A549 (cell line): ENCODE data around the gene LIG1. TPM values are rescaled to one million over a fixed set of nuclear protein-coding genes. Genes with fewer than 3 reads are reported as not detected.

Experiments used
- ATAC-seq, 2 experiments: fragments of 200-7000 bp in 1 of 2; fragments of >200 bp in 1 of 2; cut with Nextera tagmentation in 1 of 2; cut with Tn5 transposase in 1 of 2; 3 replicates each; pipeline versions ENCODE4 v1.8.0 to v1.9.1; 2018 to 2020; ENCODE audit warnings: mild to moderate bottlenecking in 1 of 2, moderate library complexity in 1 of 2
- CTCF ChIA-PET: fragments of 300-600 bp; sonication (Branson Sonifier 250); formaldehyde crosslinking; extraction: SDS; loops from one replicate; lab custom pipeline; 2021; ENCODE audit warnings: antibody characterized with exemption, inconsistent platforms; lab: Yijun Ruan, JAX
- POLR2A ChIA-PET: fragments of 350-600 bp; formaldehyde crosslinking; extraction: SDS; loops from one replicate; lab custom pipeline; 2021; ENCODE audit warnings: antibody characterized with exemption, inconsistent platforms; lab: Yijun Ruan, JAX
- DNase-seq, 2 experiments: peaks; one replicate each; pipeline versions ENCODE4 v3.0.0 to v3.0.0-alpha.2; 2011 to 2016; ENCODE audit warnings: low read depth in 1 of 2, low spot score in 1 of 2
- FAIRE-seq: peaks from 2 replicates; lab custom pipeline; 2011; peaks lifted over from hg19 to GRCh38; lab: Jason Lieb, UNC
- H3K27ac ChIP-seq, 2 experiments: fragments of >200 bp; sonication (Bioruptor Twin); formaldehyde crosslinking; 3 replicates each; pipeline ENCODE4 v1.5.1; 2016 to 2017
- H3K4me1 ChIP-seq: fragments of >200 bp; sonication (Bioruptor Twin); formaldehyde crosslinking; 3 replicates; pipeline ENCODE4 v1.6.1; 2016
- H3K4me2 ChIP-seq: fragments of >200 bp; sonication (Bioruptor Twin); formaldehyde crosslinking; 3 replicates; pipeline ENCODE4 v1.6.1; 2016
- H3K4me3 ChIP-seq: fragments of >200 bp; sonication (Bioruptor Twin); formaldehyde crosslinking; 3 replicates; pipeline ENCODE4 v1.5.1; 2016
- H3K9me3 ChIP-seq: fragments of >200 bp; sonication (Bioruptor Twin); formaldehyde crosslinking; 3 replicates; pipeline ENCODE4 v1.6.1; 2016
- ATOH8 ChIP-seq: fragments of 250-450 bp; sonication (Bioruptor Pico); IDR thresholded peaks from 2 replicates; pipeline ENCODE4 v1.5.0; 2020; ENCODE audit warnings: low read depth, mild to moderate bottlenecking, moderate library complexity
- BCL3 ChIP-seq: fragments of >200 bp; sonication (Bioruptor Twin); formaldehyde crosslinking; IDR thresholded peaks from 3 replicates; pipeline ENCODE4 v1.6.1; 2016
- BHLHE40 ChIP-seq: IDR thresholded peaks from 2 replicates; pipeline ENCODE4 v1.6.1; 2012; ENCODE audit warnings: low read depth, low read length, inconsistent platforms
- CTCF ChIP-seq: fragments of >200 bp; sonication (Bioruptor Twin); formaldehyde crosslinking; IDR thresholded peaks from 3 replicates; pipeline ENCODE4 v1.5.1; 2016
- EHF ChIP-seq: fragments of 250-450 bp; sonication (Bioruptor Pico); IDR thresholded peaks from 2 replicates; pipeline ENCODE4 v1.5.0; 2020; ENCODE audit warnings: mild to moderate bottlenecking
- ESRRA ChIP-seq: fragments of 150-350 bp; IDR thresholded peaks from 2 replicates; pipeline ENCODE4 v1.6.1; 2014; ENCODE audit warnings: mild to moderate bottlenecking, low read length, borderline replicate concordance
- FOSL2 ChIP-seq, 2 experiments: fragments of 450-650 bp in 1 of 2; fragments of >200 bp in 1 of 2; sonication (Bioruptor Twin) in 1 of 2; formaldehyde crosslinking; IDR thresholded peaks; 2 replicates each; pipeline versions ENCODE4 v1.5.0 to v1.6.1; 2016 to 2020; ENCODE audit warnings: mild to moderate bottlenecking in 1 of 2, moderate library complexity in 1 of 2
- HEYL ChIP-seq: fragments of 250-450 bp; sonication (Bioruptor Pico); IDR thresholded peaks from 2 replicates; pipeline ENCODE4 v1.8.0; 2021; ENCODE audit warnings: mild to moderate bottlenecking, moderate library complexity
- MAZ ChIP-seq: fragments of 150-350 bp; IDR thresholded peaks from 2 replicates; pipeline ENCODE4 v1.6.1; 2014; ENCODE audit warnings: antibody characterized with exemption, low read depth, low read length, borderline replicate concordance
- POLR2A ChIP-seq: IDR thresholded peaks from 2 replicates; pipeline ENCODE4 v1.6.1; 2012; ENCODE audit warnings: mild to moderate bottlenecking, low read length
- RARB ChIP-seq: fragments of 250-450 bp; sonication (Bioruptor Pico); IDR thresholded peaks from 2 replicates; pipeline ENCODE4 v1.8.0; 2021; ENCODE audit warnings: mild to moderate bottlenecking, moderate library complexity
- SMC3 ChIP-seq: fragments of >200 bp; sonication (Bioruptor Twin); formaldehyde crosslinking; IDR thresholded peaks from 3 replicates; pipeline ENCODE4 v1.6.1; 2018; ENCODE audit warnings: inconsistent platforms
- SREBF2 ChIP-seq: fragments of 450-650 bp; IDR thresholded peaks from 2 replicates; pipeline ENCODE4 v1.6.1; 2014; ENCODE audit warnings: mild to moderate bottlenecking, moderate library complexity
- TP53 ChIP-seq: fragments of 250-450 bp; sonication (Bioruptor Pico); IDR thresholded peaks from 2 replicates; pipeline ENCODE4 v1.5.0; 2021; ENCODE audit warnings: mild to moderate bottlenecking, moderate library complexity
- ZSCAN20 ChIP-seq: fragments of 250-450 bp; sonication (Bioruptor Pico); IDR thresholded peaks from 2 replicates; pipeline ENCODE4 v1.8.0; 2022; ENCODE audit warnings: mild to moderate bottlenecking, moderate library complexity
- WGBS: methylation state at CpG from one replicate; pipeline ENCODE4 v1.1.6; 2017; ENCODE audit errors: missing lambda C conversion rate; 5-methylcytosine and 5-hydroxymethylcytosine counted together
- polyA plus RNA-seq, 4 experiments: library from polyadenylated mRNA; depleted of rRNA in 3 of 4; stranded (reverse); fragments of >200 nt; fragmentation: RNase III in 1 of 4; extraction: RNeasy Plus Mini Kit Qiagen cat#74134 plus additional on column Dnase treatment in 1 of 4; gene quantifications; 2 replicates in 3 of 4; 3 replicates in 1 of 4; pipeline ENCODE4 v1.2.3, GENCODE V29; 2011 to 2017
- TF ChIP-seq, protein P1 (sequence below): fragments of 450-650 bp; IDR thresholded peaks from 2 replicates; pipeline ENCODE4 v1.6.1; 2014; ENCODE audit warnings: antibody characterized with exemption
- TF ChIP-seq, protein P2 (sequence below): fragments of 200-600 bp; sonication (generic); IDR thresholded peaks from 2 replicates; pipeline ENCODE4 v1.6.1; 2016; ENCODE audit warnings: antibody characterized with exemption, mild to moderate bottlenecking, moderate library complexity
- TF ChIP-seq, protein P3 (sequence below): fragments of 150-350 bp; IDR thresholded peaks from 2 replicates; pipeline ENCODE4 v1.6.1; 2014; ENCODE audit warnings: low read depth, mild to moderate bottlenecking, low read length

LIG1 gene
- polyA plus RNA-seq, 2 of the 4 experiments (the other 2 are of a cell fraction), result 54.9 to 101 TPM

DNA sequence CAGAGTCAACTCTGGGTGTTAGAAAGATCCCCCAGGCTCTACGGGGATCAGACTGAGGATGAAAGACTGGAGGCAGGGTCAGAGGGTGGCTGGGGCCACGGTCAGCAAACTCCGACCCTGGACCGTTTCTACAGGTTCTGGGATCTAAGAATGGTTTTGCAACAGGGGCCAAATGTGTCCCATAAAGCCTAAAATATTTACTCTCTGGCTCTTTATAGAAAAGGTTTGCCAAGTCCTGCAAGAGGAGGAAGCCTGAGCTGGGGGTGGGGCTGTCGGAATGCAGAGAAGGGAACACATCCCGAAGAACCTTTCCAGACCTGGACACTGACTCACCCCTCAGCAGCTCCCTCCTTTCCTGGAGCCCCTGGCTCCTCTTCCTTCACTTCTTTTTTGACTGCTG lies 20.7 kb downstream of the LIG1 start:
- H3K4me2 ChIP-seq, result no peak overlapping the region
- DNase-seq (no peak), FAIRE-seq (no peak), ATAC-seq (no peak)
- POLR2A ChIA-PET, result no interaction called here
- H3K9me3 ChIP-seq, result no peaks in the 10 kb centered on the region
- CTCF ChIA-PET, result interaction anchor here (0.6 to 17.3 kb wide), 5 partner anchors 20 to 185 kb away, joined by 3 to 281 read pairs (median 3); partner anchors contain the start of gene PLA2G4C
- H3K4me1 ChIP-seq, result peaks cover 11% of the 10 kb centered on the region; the same call in 2 of the 3 replicates
- 84% methylated on average over 6 of the region's 6 CpGs for WGBS
- no peak for TF ChIP-seq CTCF
- TF ChIP-seq MAZ, result no peak
- TF ChIP-seq HEYL (CRISPR knock-in tag), result no peak
- TF ChIP-seq, protein P1, sequence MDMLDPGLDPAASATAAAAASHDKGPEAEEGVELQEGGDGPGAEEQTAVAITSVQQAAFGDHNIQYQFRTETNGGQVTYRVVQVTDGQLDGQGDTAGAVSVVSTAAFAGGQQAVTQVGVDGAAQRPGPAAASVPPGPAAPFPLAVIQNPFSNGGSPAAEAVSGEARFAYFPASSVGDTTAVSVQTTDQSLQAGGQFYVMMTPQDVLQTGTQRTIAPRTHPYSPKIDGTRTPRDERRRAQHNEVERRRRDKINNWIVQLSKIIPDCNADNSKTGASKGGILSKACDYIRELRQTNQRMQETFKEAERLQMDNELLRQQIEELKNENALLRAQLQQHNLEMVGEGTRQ, result no peak
- no peak for TF ChIP-seq SREBF2
- TF ChIP-seq POLR2A, result no peak
- no peak for TF ChIP-seq ESRRA
- TF ChIP-seq, protein P2, sequence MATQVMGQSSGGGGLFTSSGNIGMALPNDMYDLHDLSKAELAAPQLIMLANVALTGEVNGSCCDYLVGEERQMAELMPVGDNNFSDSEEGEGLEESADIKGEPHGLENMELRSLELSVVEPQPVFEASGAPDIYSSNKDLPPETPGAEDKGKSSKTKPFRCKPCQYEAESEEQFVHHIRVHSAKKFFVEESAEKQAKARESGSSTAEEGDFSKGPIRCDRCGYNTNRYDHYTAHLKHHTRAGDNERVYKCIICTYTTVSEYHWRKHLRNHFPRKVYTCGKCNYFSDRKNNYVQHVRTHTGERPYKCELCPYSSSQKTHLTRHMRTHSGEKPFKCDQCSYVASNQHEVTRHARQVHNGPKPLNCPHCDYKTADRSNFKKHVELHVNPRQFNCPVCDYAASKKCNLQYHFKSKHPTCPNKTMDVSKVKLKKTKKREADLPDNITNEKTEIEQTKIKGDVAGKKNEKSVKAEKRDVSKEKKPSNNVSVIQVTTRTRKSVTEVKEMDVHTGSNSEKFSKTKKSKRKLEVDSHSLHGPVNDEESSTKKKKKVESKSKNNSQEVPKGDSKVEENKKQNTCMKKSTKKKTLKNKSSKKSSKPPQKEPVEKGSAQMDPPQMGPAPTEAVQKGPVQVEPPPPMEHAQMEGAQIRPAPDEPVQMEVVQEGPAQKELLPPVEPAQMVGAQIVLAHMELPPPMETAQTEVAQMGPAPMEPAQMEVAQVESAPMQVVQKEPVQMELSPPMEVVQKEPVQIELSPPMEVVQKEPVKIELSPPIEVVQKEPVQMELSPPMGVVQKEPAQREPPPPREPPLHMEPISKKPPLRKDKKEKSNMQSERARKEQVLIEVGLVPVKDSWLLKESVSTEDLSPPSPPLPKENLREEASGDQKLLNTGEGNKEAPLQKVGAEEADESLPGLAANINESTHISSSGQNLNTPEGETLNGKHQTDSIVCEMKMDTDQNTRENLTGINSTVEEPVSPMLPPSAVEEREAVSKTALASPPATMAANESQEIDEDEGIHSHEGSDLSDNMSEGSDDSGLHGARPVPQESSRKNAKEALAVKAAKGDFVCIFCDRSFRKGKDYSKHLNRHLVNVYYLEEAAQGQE, result no peak
- TF ChIP-seq RARB (CRISPR knock-in tag), result no peak
- no peak for TF ChIP-seq FOSL2 (IDR thresholded peaks at IDR 0.05)
- no peak for TF ChIP-seq FOSL2 (CRISPR knock-in tag; IDR thresholded peaks at IDR 0.05)
- TF ChIP-seq EHF, result no peak
- TF ChIP-seq SMC3, result no peak
- TF ChIP-seq BHLHE40, result no peak
- TF ChIP-seq, protein P3, sequence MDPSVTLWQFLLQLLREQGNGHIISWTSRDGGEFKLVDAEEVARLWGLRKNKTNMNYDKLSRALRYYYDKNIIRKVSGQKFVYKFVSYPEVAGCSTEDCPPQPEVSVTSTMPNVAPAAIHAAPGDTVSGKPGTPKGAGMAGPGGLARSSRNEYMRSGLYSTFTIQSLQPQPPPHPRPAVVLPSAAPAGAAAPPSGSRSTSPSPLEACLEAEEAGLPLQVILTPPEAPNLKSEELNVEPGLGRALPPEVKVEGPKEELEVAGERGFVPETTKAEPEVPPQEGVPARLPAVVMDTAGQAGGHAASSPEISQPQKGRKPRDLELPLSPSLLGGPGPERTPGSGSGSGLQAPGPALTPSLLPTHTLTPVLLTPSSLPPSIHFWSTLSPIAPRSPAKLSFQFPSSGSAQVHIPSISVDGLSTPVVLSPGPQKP, result no peak
- no peak for TF ChIP-seq BCL3
- TF ChIP-seq ATOH8, result no peak
- no peak overlapping the region for H3K27ac ChIP-seq
- H3K4me3 ChIP-seq, result no peak overlapping the region

- Histone ChIP-seq H3K27ac (no peak overlapping the region), H3K4me1 (peaks cover 7% of the 10 kb centered on the region; the same call in 2 of the 3 replicates), H3K9me3 (no peaks in the 10 kb centered on the region), H3K4me3 (no peak overlapping the region), H3K4me2 (no peak overlapping the region)
- DNase-seq, result no peak
- no peak for ATAC-seq
- 92% methylated on average over 9 of the region's 9 CpGs for WGBS
- POLR2A ChIA-PET, result no interaction called here
- TF ChIP-seq, protein P1, result no peak
- TF ChIP-seq CTCF (no peak), ZSCAN20 (no peak), TP53 (CRISPR knock-in tag) (no peak), BHLHE40 (no peak)
- TF ChIP-seq, protein P2, result no peak
- FAIRE-seq, result no peak
- CTCF ChIA-PET, result interaction anchor here (11.9 to 17.3 kb wide), 2 partner anchors 41 to 184 kb away, joined by 184 to 281 read pairs; partner anchors contain the start of gene PLA2G4C
These were observed 21.6 kb downstream of the LIG1 start for GRCh38 chr19:48148576-48148975.
